Measurements from ENCODE around the gene COL6A1.

The COL6A1 gene

GRCh38 chr21:45983649-45983965 lies 2.0 kb downstream of the COL6A1 start:
- Histone ChIP-seq H3K4me1 (ENCODE audit: insufficient read depth, low read length) (peaks cover 15% of the 10 kb centered on the region), H3K4me3 (ENCODE audit: low read depth in 1 of 2, low read length in 2 of 2) (no peak overlapping the region), H3K36me3 (ENCODE audit: insufficient read depth, low read length) (no peaks in the 10 kb centered on the region), H3K9ac (ENCODE audit: low read depth, low read length) (no peak overlapping the region), H3K4me2 (ENCODE audit: insufficient read depth, low read length) (no peak overlapping the region), H3K9me3 (ENCODE audit: insufficient read depth, low read length, severe bottlenecking) (no peaks in the 10 kb centered on the region), H2AFZ (ENCODE audit: low read depth, low read length) (no peak overlapping the region), H3K27ac (ENCODE audit: low read length) (no peak overlapping the region), H4K20me1 (ENCODE audit: insufficient read depth, low read length) (no peaks in the 10 kb centered on the region), H3K27me3 (ENCODE audit: insufficient read depth, low read length, poor library complexity) (no peaks in the 10 kb centered on the region), H3K79me2 (ENCODE audit: insufficient read depth, low read length) (no peaks in the 10 kb centered on the region)
- no peak for TF ChIP-seq EZH2 (IDR thresholded peaks at IDR 0.05; ENCODE audit: borderline replicate concordance, low read depth, low read length, severe bottlenecking)
- TF ChIP-seq, protein P1, sequence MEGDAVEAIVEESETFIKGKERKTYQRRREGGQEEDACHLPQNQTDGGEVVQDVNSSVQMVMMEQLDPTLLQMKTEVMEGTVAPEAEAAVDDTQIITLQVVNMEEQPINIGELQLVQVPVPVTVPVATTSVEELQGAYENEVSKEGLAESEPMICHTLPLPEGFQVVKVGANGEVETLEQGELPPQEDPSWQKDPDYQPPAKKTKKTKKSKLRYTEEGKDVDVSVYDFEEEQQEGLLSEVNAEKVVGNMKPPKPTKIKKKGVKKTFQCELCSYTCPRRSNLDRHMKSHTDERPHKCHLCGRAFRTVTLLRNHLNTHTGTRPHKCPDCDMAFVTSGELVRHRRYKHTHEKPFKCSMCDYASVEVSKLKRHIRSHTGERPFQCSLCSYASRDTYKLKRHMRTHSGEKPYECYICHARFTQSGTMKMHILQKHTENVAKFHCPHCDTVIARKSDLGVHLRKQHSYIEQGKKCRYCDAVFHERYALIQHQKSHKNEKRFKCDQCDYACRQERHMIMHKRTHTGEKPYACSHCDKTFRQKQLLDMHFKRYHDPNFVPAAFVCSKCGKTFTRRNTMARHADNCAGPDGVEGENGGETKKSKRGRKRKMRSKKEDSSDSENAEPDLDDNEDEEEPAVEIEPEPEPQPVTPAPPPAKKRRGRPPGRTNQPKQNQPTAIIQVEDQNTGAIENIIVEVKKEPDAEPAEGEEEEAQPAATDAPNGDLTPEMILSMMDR (IDR thresholded peaks at IDR 0.05; ENCODE audit: borderline replicate concordance, extremely low read depth, low read length, poor library complexity, severe bottlenecking): no peak
- ATAC-seq (ENCODE audit: insufficient read depth, low read depth) (no peak), DNase-seq (no peak)

GRCh38 chr21:45983981-45984551 lies 2.5 kb downstream of the COL6A1 start:
- Histone ChIP-seq H4K20me1 (ENCODE audit: insufficient read depth, low read length) (no peaks in the 10 kb centered on the region), H3K4me2 (ENCODE audit: insufficient read depth, low read length) (no peak overlapping the region), H3K4me1 (ENCODE audit: insufficient read depth, low read length) (peaks cover 15% of the 10 kb centered on the region), H3K27me3 (ENCODE audit: insufficient read depth, low read length, poor library complexity) (no peaks in the 10 kb centered on the region), H3K36me3 (ENCODE audit: insufficient read depth, low read length) (no peaks in the 10 kb centered on the region), H2AFZ (ENCODE audit: low read depth, low read length) (no peak overlapping the region), H3K9me3 (ENCODE audit: insufficient read depth, low read length, severe bottlenecking) (no peaks in the 10 kb centered on the region), H3K79me2 (ENCODE audit: insufficient read depth, low read length) (no peaks in the 10 kb centered on the region), H3K9ac (ENCODE audit: low read depth, low read length) (no peak overlapping the region), H3K27ac (ENCODE audit: low read length) (no peak overlapping the region), H3K4me3 (ENCODE audit: low read depth in 1 of 2, low read length in 2 of 2) (no peak overlapping the region)
- DNase-seq (no peak), ATAC-seq (ENCODE audit: insufficient read depth, low read depth) (no peak)
- TF ChIP-seq EZH2 (IDR thresholded peaks at IDR 0.05; ENCODE audit: borderline replicate concordance, low read depth, low read length, severe bottlenecking): no peak
- TF ChIP-seq, protein P1 (IDR thresholded peaks at IDR 0.05; ENCODE audit: borderline replicate concordance, extremely low read depth, low read length, poor library complexity, severe bottlenecking): no peak

- Histone ChIP-seq H3K27me3 (ENCODE audit: insufficient read depth, low read length, poor library complexity) (no peaks in the 10 kb centered on the region), H3K27ac (ENCODE audit: low read length) (no peak overlapping the region), H3K4me2 (ENCODE audit: insufficient read depth, low read length) (no peak overlapping the region), H4K20me1 (ENCODE audit: insufficient read depth, low read length) (no peaks in the 10 kb centered on the region), H2AFZ (ENCODE audit: low read depth, low read length) (no peak overlapping the region), H3K4me1 (ENCODE audit: insufficient read depth, low read length) (peaks cover 15% of the 10 kb centered on the region), H3K4me3 (ENCODE audit: low read depth in 1 of 2, low read length in 2 of 2) (no peak overlapping the region), H3K36me3 (ENCODE audit: insufficient read depth, low read length) (no peaks in the 10 kb centered on the region), H3K9ac (ENCODE audit: low read depth, low read length) (no peak overlapping the region), H3K79me2 (ENCODE audit: insufficient read depth, low read length) (no peaks in the 10 kb centered on the region), H3K9me3 (ENCODE audit: insufficient read depth, low read length, severe bottlenecking) (no peaks in the 10 kb centered on the region)
- ATAC-seq (ENCODE audit: insufficient read depth, low read depth) (no peak), DNase-seq (no peak)
- TF ChIP-seq EZH2 (IDR thresholded peaks at IDR 0.05; ENCODE audit: borderline replicate concordance, low read depth, low read length, severe bottlenecking): no peak
- TF ChIP-seq, protein P1 (IDR thresholded peaks at IDR 0.05; ENCODE audit: borderline replicate concordance, extremely low read depth, low read length, poor library complexity, severe bottlenecking): no peak
Observed at GRCh38 chr21:45984584-45985095, 3.1 kb downstream of the COL6A1 start.
